Thymus (tissue), 11 donors: Measurements from ENCODE around the gene CTDP1. TPM values are rescaled to one million over a fixed set of nuclear protein-coding genes. Genes with fewer than 3 reads are reported as not detected.
"Not testable (repeated sequence)": the region's sequence is repeated elsewhere in the genome, so short reads cannot be mapped to it uniquely, and the experiment has no call there.

ENCODE experiments used
- DNase-seq, 9 donors: peaks; one replicate each; pipeline ENCODE4 v3.0.0-alpha.2; 2013; ENCODE audit warnings: low spot score in 9 of 9, low read depth in 6 of 9, missing footprints in 1 of 9
- H3K27ac ChIP-seq, 2 donors: one replicate each; pipeline ENCODE4 v1.5.1; 2013; ENCODE audit warnings: control low read depth in 1 of 2, low read depth in 1 of 2, low read length in 1 of 2, mild to moderate bottlenecking in 1 of 2, moderate library complexity in 1 of 2
- H3K27me3 ChIP-seq, 2 donors: one replicate each; pipeline ENCODE4 v1.5.1; 2013; ENCODE audit warnings: low read length in 1 of 2; ENCODE audit not compliant: control insufficient read depth in 2 of 2, insufficient read depth in 1 of 2
- H3K36me3 ChIP-seq, 2 donors: one replicate each; pipeline ENCODE4 v1.5.1; 2013; ENCODE audit warnings: low read length in 1 of 2, mild to moderate bottlenecking in 1 of 2, moderate library complexity in 1 of 2; ENCODE audit not compliant: control insufficient read depth in 2 of 2, insufficient read depth in 2 of 2
- H3K4me1 ChIP-seq, 2 donors: one replicate each; pipeline ENCODE4 v1.5.1; 2013; ENCODE audit warnings: low read length in 2 of 2; ENCODE audit not compliant: control insufficient read depth in 2 of 2, insufficient read depth in 2 of 2
- H3K4me3 ChIP-seq, 2 donors: one replicate each; pipeline ENCODE4 v1.5.1; 2013; ENCODE audit warnings: low read length in 2 of 2, control low read depth in 1 of 2, mild to moderate bottlenecking in 1 of 2
- H3K9me3 ChIP-seq, 2 donors: one replicate each; pipeline ENCODE4 v1.5.1; 2013; ENCODE audit warnings: low read length in 1 of 2, mild to moderate bottlenecking in 1 of 2; ENCODE audit not compliant: control insufficient read depth in 2 of 2, insufficient read depth in 1 of 2
- WGBS: extraction: QIAGEN DNeasy Blood & Tissue Kit; methylation state at CpG from one replicate; pipeline ENCODE4 v1.1.7; 2013; 5-methylcytosine and 5-hydroxymethylcytosine counted together
- polyA plus RNA-seq: library from polyadenylated mRNA; stranded (reverse); fragments of 200-250 nt; gene quantifications from one replicate; pipeline ENCODE4 v1.2.3, GENCODE V29; 2013
- total RNA-seq: library from RNA; stranded (reverse); fragments of 120-200 nt; gene quantifications from one replicate; pipeline ENCODE4 v1.2.4, GENCODE V29; 2013
- donor health status: healthy.

CTDP1 gene
- total and polyA plus RNA-seq, 2 donors: 15.4 to 26.4 TPM

GRCh38 chr18:79731881-79732720 is 52.5 kb downstream of the CTDP1 start:
- peaks cover 9 to 19% of the 10 kb centered on the region in 2 donors for H3K9me3 ChIP-seq
- 99% methylated on average over 16 of the region's 17 CpGs for WGBS

GRCh38 chr18:79732721-79733025 is 53.1 kb downstream of the CTDP1 start:
- no peaks in the 10 kb centered on the region for H3K4me1 ChIP-seq
- H3K36me3 ChIP-seq: peaks cover 72 to 93% of the 10 kb centered on the region in 2 donors
- no peak overlapping the region for H3K27ac ChIP-seq
- no peak overlapping the region for H3K4me3 ChIP-seq
- H3K9me3 ChIP-seq: peaks cover 9 to 17% of the 10 kb centered on the region in 2 donors
- no peaks in the 10 kb centered on the region for H3K27me3 ChIP-seq
- WGBS: 98% methylated on average over 9 of the region's 9 CpGs
- no peak for DNase-seq

More at GRCh38 chr18:79731881-79732720, 52.5 kb downstream of the CTDP1 start:
- H3K4me1 ChIP-seq, H3K4me3 ChIP-seq, H3K27ac ChIP-seq, H3K27me3 ChIP-seq: not testable (repeated sequence)
- H3K36me3 ChIP-seq: peaks cover 67 to 93% of the 10 kb centered on the region in 2 donors
- peak in 1 of 9 donors; percentile 9 for DNase-seq

- Histone ChIP-seq H3K9me3 (peaks cover 9 to 17% of the 10 kb centered on the region in 2 donors), H3K27ac (no peak overlapping the region), H3K4me3 (no peak overlapping the region), H3K4me1 (no peaks in the 10 kb centered on the region), H3K27me3 (no peaks in the 10 kb centered on the region), H3K36me3 (peaks cover 76 to 97% of the 10 kb centered on the region in 2 donors)
- no peak for DNase-seq
- 98% methylated on average over 38 of the region's 38 CpGs for WGBS
These were observed 53.6 kb downstream of the CTDP1 start for GRCh38 chr18:79733135-79733701.

GRCh38 chr18:79733986-79734770 is 54.6 kb downstream of the CTDP1 start:
- no peak for DNase-seq
- H3K36me3 ChIP-seq: peaks cover 76 to 98% of the 10 kb centered on the region in 2 donors
- no peaks in the 10 kb centered on the region for H3K27me3 ChIP-seq
- H3K9me3 ChIP-seq: peaks cover 6 to 19% of the 10 kb centered on the region in 2 donors
- no peak overlapping the region for H3K27ac ChIP-seq
- WGBS: 94% methylated on average over 33 of the region's 33 CpGs
- H3K4me3 ChIP-seq: no peak overlapping the region
- H3K4me1 ChIP-seq: no peaks in the 10 kb centered on the region

GRCh38 chr18:79735071-79735980 is 55.7 kb downstream of the CTDP1 start:
- Histone ChIP-seq H3K4me3 (no peak overlapping the region), H3K9me3 (peaks cover 4 to 16% of the 10 kb centered on the region in 2 donors), H3K4me1 (no peaks in the 10 kb centered on the region), H3K27ac (no peak overlapping the region), H3K27me3 (no peaks in the 10 kb centered on the region), H3K36me3 (peaks cover 68 to 93% of the 10 kb centered on the region in 2 donors)
- DNase-seq: no peak
- WGBS: 98% methylated on average over 63 of the region's 63 CpGs

- no peaks in the 10 kb centered on the region for H3K4me1 ChIP-seq
- H3K4me3 ChIP-seq: no peak overlapping the region
- no peak overlapping the region for H3K27ac ChIP-seq
- no peaks in the 10 kb centered on the region for H3K27me3 ChIP-seq
- 99% methylated on average over 25 of the region's 25 CpGs for WGBS
- DNase-seq: no peak
- H3K36me3 ChIP-seq: peaks cover 68 to 92% of the 10 kb centered on the region in 2 donors
- H3K9me3 ChIP-seq: peaks cover 0 to 13% of the 10 kb centered on the region in 2 donors
These were observed 56.6 kb downstream of the CTDP1 start for GRCh38 chr18:79736230-79736629.

GRCh38 chr18:79736846-79737245 is 57.2 kb downstream of the CTDP1 start:
- Histone ChIP-seq H3K27me3 (no peaks in the 10 kb centered on the region), H3K4me1 (no peaks in the 10 kb centered on the region), H3K27ac (no peak overlapping the region), H3K36me3 (peaks cover 69 to 92% of the 10 kb centered on the region in 2 donors), H3K4me3 (no peak overlapping the region), H3K9me3 (peaks cover 0 to 8% of the 10 kb centered on the region in 2 donors)
- 98% methylated on average over 24 of the region's 24 CpGs for WGBS
- DNase-seq: no peak

- DNase-seq: no peak
- Histone ChIP-seq H3K9me3 (peaks cover 0 to 5% of the 10 kb centered on the region in 2 donors), H3K4me3 (no peak overlapping the region), H3K27me3 (no peaks in the 10 kb centered on the region), H3K27ac (no peak overlapping the region), H3K36me3 (peaks cover 68 to 92% of the 10 kb centered on the region in 2 donors), H3K4me1 (no peaks in the 10 kb centered on the region)
- 95% methylated on average over 17 of the region's 17 CpGs for WGBS
These were observed 57.8 kb downstream of the CTDP1 start for GRCh38 chr18:79737426-79737825.
